Ascending aorta (tissue), 2 donors: Measurements from ENCODE around the gene KCNS1. TPM values are rescaled to one million over a fixed set of nuclear protein-coding genes. Genes with fewer than 3 reads are reported as not detected.

Experiments
- DNase-seq, 2 donors: peaks; one replicate each; pipeline ENCODE4 v3.0.0-alpha.2; 2019; ENCODE audit warnings: low spot score in 2 of 2
- H3K27ac ChIP-seq, 2 donors: fragments of 200-600 bp; sonication (generic); one replicate each; pipeline ENCODE4 v1.5.1; 2016 to 2017; ENCODE audit warnings: mild to moderate bottlenecking in 1 of 2
- H3K27me3 ChIP-seq: fragments of 200-600 bp; sonication (generic); one replicate; pipeline ENCODE4 v1.5.1; 2017
- H3K36me3 ChIP-seq, 2 donors: fragments of 200-600 bp; sonication (generic); one replicate each; pipeline ENCODE4 v1.5.1; 2016
- H3K4me1 ChIP-seq, 2 donors: fragments of 200-600 bp; sonication (generic); one replicate each; pipeline ENCODE4 v1.5.1; 2016 to 2017; ENCODE audit warnings: mild to moderate bottlenecking in 1 of 2
- H3K4me3 ChIP-seq, 2 donors: fragments of 200-600 bp; sonication (generic); one replicate each; pipeline ENCODE4 v1.5.1; 2016 to 2017; ENCODE audit warnings: mild to moderate bottlenecking in 1 of 2
- H3K9me3 ChIP-seq, 2 donors: fragments of 200-600 bp; sonication (generic); one replicate each; pipeline ENCODE4 v1.5.1; 2016
- intact Hi-C: fragments of 100-400 bp; cut with DNase I; formaldehyde crosslinking; loops from one replicate; pipeline ENCODE4 v1.15.1; 2023
- total RNA-seq: library from RNA; depleted of rRNA; stranded (reverse); fragments of >200 nt; gene quantifications from one replicate; pipeline ENCODE4 v1.1.0, GENCODE V29; 2016
- TF ChIP-seq, protein P1 (sequence below), 3 experiments: fragments of 200-600 bp in 2 of 3; fragments of 450-650 bp in 1 of 3; sonication (generic) in 2 of 3; IDR thresholded peaks; one replicate each; pipeline ENCODE4 v1.5.1; 2016 to 2019; ENCODE audit warnings: antibody characterized with exemption in 3 of 3, mild to moderate bottlenecking in 1 of 3, moderate library complexity in 1 of 3

Gene KCNS1
- total RNA-seq, 1 donor from 2014 or later: not detected

DNA sequence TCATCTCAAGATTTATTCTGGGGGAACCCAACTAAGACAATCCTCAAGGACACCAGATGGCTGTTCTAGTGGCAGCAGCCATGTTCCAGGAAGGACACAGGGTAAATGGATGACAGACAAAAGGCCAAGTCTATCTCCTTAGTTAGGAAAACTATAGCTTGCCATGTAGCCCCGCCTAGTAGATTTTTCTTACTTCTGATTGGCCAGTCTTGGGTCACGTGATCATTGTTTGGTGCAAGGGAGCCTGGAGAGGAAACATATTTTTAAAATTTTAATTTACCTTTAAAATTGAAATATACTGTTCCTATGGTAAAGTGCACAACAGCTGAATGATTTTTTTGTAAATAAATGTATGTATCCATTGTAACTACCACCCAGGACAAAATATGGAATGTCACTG lies 4.4 kb upstream of the KCNS1 start:
- Histone ChIP-seq H3K4me1 (no peaks in the 10 kb centered on the region), H3K4me3 (no peak overlapping the region), H3K36me3 (no peaks in the 10 kb centered on the region), H3K9me3 (no peaks in the 10 kb centered on the region), H3K27ac (no peak overlapping the region), H3K27me3 (no peaks in the 10 kb centered on the region)
- TF ChIP-seq, protein P1, sequence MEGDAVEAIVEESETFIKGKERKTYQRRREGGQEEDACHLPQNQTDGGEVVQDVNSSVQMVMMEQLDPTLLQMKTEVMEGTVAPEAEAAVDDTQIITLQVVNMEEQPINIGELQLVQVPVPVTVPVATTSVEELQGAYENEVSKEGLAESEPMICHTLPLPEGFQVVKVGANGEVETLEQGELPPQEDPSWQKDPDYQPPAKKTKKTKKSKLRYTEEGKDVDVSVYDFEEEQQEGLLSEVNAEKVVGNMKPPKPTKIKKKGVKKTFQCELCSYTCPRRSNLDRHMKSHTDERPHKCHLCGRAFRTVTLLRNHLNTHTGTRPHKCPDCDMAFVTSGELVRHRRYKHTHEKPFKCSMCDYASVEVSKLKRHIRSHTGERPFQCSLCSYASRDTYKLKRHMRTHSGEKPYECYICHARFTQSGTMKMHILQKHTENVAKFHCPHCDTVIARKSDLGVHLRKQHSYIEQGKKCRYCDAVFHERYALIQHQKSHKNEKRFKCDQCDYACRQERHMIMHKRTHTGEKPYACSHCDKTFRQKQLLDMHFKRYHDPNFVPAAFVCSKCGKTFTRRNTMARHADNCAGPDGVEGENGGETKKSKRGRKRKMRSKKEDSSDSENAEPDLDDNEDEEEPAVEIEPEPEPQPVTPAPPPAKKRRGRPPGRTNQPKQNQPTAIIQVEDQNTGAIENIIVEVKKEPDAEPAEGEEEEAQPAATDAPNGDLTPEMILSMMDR (IDR thresholded peaks at IDR 0.05): no peak
- intact Hi-C loops: no loop called here
- DNase-seq: no peak

DNA sequence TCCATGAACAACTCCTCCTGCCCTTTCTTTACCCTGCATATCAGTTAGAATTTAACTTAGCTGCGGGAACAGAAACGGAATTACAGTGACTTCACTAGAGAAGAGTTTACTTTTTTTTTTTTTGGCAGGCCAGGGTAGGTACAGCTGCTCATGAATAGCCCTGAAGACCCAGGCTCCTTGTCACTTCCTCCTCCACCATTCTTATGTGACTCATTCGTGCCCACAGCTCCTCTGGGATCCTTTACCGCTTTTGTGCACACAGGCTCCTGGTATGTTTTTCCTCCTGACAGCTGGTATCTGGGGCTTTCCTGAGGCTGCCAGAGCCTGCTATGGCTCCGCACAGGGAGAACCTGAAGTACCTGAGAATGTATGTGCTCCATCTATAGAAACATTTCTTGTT lies 3.9 kb upstream of the KCNS1 start:
- no peaks in the 10 kb centered on the region for H3K9me3 ChIP-seq
- no peak overlapping the region for H3K27ac ChIP-seq
- H3K4me1 ChIP-seq: no peaks in the 10 kb centered on the region
- intact Hi-C loops: no loop called here
- TF ChIP-seq, protein P1 (IDR thresholded peaks at IDR 0.05): no peak
- no peaks in the 10 kb centered on the region for H3K27me3 ChIP-seq
- DNase-seq: no peak
- H3K4me3 ChIP-seq: no peak overlapping the region
- no peaks in the 10 kb centered on the region for H3K36me3 ChIP-seq

DNA sequence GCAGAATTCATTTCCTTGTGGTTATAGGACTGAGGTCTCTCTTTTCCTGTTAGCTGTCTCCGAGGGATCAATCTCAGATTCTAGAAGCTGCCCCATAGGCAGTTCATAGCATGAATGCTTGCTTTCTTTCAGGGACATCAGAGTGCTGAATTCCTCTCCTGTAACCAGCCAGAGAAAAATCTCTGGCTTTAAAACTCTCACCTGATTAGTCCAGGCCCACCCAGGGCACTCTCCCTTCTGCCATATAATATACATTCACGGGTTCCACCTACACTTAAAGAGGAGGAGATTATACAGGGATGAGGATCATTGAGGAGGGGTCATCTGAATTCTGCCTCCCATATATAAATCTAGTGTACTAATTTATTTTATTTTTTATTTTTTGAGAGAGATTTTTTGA lies 2.1 kb upstream of the KCNS1 start:
- Histone ChIP-seq H3K9me3 (no peaks in the 10 kb centered on the region), H3K4me3 (no peak overlapping the region), H3K27ac (no peak overlapping the region), H3K27me3 (no peaks in the 10 kb centered on the region), H3K4me1 (no peaks in the 10 kb centered on the region), H3K36me3 (no peaks in the 10 kb centered on the region)
- TF ChIP-seq, protein P1 (IDR thresholded peaks at IDR 0.05): no peak
- no peak for DNase-seq
- intact Hi-C loops: no loop called here

DNA sequence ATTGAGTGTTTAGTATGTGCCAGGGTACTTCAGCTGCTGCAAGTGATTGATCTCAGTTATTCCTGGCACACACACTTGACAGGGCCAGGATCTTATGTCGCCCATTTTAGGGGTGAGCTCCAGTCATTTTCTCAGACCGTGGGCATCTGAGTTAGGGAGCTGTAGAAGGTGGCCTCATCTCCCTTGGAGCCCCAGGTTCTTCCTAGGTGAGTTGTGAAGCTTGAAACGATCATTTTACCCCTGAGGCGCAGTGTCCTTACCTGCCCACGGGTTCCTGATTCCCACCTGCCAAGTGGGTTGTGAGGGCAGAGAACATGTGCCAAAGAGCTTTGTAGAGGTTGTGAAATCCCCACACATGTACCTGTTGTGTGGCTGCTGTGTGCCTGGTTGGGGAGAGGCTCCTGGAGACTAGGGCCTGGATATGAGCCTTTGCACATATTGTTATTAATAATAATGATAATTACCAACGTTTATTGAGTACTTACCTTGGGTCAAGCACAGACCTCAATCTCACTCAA lies 465 bp upstream of the KCNS1 start:
- no peak for DNase-seq

DNA sequence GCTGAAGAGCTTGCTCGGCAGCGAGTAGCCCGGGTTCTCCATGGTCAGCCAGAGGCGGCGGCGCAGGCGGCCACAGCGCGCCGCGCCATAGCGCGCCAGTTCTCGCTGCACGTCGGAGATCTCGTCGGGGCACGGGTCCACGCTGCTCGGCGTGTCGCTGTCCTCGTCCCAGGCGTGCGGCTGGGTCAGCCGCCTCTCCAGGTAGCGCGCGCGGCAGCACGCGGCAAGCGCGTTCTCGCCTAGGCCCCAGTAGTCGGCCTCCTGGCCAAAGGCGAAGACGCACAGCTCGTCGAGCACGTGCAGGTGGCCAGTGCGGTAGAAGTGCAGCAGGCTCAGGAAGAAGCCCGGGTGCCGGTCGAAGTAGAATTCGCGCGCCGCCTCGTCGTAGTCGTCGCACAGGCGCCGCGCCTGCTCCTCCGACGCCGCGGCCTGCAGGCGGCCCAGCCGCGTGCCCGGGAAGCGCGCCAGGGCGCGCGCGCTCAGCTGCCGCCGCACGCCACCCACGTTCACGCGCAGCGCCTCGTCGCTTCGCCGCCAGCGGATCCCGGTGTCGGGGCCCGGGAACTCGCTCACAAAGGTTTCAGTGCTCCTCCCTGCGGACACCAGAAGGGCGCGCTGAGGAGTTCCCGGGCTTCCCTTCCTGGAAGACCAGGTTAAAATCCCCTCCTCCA lies 2.7 kb downstream of the KCNS1 start:
- TF ChIP-seq, protein P1 (IDR thresholded peaks at IDR 0.05): no peak
- H3K27me3 ChIP-seq: no peaks in the 10 kb centered on the region
- DNase-seq: no peak
- H3K27ac ChIP-seq: no peak overlapping the region
- H3K4me3 ChIP-seq: peak overlapping the region; percentile 29 to 35
- H3K36me3 ChIP-seq: no peaks in the 10 kb centered on the region
- intact Hi-C loops: no loop called here
- no peaks in the 10 kb centered on the region for H3K4me1 ChIP-seq
- H3K9me3 ChIP-seq: no peaks in the 10 kb centered on the region

More for the DNA sequence above, 465 bp upstream of the KCNS1 start:
- Histone ChIP-seq H3K4me3 (no peak overlapping the region), H3K36me3 (no peaks in the 10 kb centered on the region), H3K4me1 (no peaks in the 10 kb centered on the region), H3K9me3 (no peaks in the 10 kb centered on the region), H3K27me3 (no peaks in the 10 kb centered on the region), H3K27ac (no peak overlapping the region)
- intact Hi-C loops: no loop called here
- TF ChIP-seq, protein P1 (IDR thresholded peaks at IDR 0.05): no peak
